Renal cortical epithelial cell (primary cell): ENCODE results near the gene GLB1L. TPM values are rescaled to one million over a fixed set of nuclear protein-coding genes. Genes with fewer than 3 reads are reported as not detected.
"Not testable (repeated sequence)": the region's sequence is repeated elsewhere in the genome, so short reads cannot be mapped to it uniquely, and the experiment has no call there.

Experiments
- DNase-seq: peaks from one replicate; pipeline ENCODE4 v3.0.0-alpha.2; 2011; ENCODE audit warnings: low read depth
- total RNA-seq: library from RNA; depleted of rRNA; stranded (reverse); fragments of >200 nt; gene quantifications from 2 replicates; pipeline ENCODE4 v1.2.3, GENCODE V29; 2014

Gene GLB1L
- total RNA-seq, 1 donor from 2014 or later, result 9.8 TPM

DNA sequence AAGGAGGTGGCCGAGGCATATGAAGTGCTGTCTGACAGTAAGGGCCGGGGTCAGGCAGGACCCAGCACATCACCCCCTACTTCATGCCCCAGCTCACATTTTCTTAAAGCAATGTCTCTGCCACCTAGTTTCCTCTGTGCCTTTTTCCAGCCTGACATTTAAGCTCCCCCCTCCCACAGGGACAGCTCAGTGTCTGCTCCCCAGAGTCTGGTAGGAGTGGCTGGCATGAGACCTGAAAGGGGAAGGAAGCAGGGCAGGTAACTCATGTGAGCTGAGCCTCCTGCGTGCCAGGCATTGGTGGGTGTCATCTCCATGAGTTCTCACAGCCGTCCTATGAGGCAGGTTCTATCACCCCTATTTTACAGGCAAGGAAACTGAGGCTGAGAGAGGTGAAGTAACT is 35.4 kb upstream of the GLB1L start:
- DNase-seq, result no peak

GRCh38 chr2:219279916-219280516 is 34.8 kb upstream of the GLB1L start:
- DNase-seq, result no peak

DNA sequence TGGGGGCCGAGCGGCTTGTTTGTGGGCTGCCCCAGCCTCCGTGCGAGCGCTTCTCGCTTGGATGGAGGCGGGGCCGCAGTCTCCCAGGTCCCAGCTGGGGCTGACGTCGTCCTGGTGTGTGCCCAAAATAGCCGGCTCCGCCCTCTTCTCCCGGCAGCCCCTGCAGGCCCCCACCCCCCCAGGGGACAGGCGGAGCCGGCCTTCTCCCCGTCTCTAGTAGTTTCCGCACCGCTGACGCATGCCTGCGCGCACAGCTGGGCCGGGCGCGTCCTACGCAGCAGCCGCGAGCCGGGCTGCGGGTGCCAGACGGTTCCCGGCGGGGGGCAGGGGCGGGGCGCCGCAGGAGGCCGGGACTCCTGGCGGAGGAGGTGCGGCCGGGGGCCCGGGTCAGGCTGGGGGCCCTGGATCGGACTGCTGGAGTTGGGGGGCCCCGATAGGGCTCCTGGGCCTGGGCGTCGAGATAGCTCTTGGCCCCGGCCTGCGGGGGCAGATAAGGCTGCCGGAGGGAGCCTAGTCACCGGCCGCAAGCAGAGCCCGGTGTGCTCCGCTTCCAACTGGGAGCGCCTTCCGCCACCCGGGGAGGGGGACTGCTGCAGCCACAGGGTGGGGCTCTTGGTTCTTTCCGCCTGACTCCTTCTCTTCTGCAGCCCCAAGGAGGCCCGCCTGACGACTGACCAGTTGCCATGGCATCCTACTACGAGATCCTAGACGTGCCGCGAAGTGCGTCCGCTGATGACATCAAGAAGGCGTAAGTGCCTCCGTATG is 34.1 kb upstream of the GLB1L start, which contains the start of gene DNAJB2:
Gene DNAJB2 (plus strand): TSS at position 216 of the 765 bp plus-strand sequence. CDS start 468 bp downstream, at position 684.
- DNase-seq, result peak; percentile 96

GRCh38 chr2:219278655-219279150 is 33.5 kb upstream of the GLB1L start:
- peak; percentile 23 for DNase-seq

DNA sequence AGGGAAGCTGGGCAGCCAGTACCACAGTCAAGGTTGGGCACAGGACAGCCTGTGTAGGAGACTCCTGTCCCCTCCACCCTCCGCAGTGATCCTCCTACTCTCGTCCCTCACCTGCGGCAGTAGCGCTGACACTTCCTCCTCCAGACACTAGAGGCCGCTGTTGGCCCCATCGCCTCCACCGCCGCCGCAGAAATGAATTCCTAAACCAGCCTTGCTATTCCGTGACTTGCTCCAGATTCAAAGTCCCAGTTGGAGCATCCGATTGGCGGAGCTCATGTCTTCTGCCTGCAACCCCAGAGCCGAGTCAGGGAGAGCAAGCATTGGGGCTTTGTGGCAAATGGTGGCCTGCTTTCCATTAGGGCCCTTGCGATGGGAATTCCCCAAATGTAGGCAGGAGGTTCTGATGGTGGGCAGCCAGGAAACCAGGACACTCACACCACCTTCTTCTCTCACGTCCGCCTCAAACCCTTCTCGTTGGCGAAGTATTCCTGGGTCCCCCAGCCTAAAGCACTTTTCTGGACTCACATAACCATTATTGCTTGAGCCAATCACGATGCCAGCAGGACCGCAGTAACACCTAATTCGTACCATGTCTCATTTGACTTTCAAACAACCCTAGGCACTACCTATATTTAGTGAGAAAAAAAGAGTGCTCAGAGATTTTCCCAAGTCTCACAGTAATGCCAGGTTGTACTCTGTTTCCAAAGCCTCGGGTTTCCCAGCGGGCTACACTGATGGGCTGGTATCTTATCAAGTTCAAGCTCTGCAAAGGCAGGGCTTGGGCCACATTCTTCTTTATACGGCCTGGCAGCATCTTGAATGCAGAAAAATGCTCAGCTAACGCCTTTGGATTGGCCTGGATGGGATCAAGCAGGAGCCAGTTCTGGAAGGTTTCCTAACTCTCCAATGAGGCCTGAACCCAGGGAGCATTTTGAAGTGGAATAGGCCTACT is 32.7 kb upstream of the GLB1L start:
- DNase-seq, result peak; percentile 56

- peak; percentile 92 for DNase-seq
These were observed 29.2 kb upstream of the GLB1L start for GRCh38 chr2:219274361-219274921.

GRCh38 chr2:219273937-219274336 is 28.7 kb upstream of the GLB1L start:
- peak; percentile 85 for DNase-seq

DNA sequence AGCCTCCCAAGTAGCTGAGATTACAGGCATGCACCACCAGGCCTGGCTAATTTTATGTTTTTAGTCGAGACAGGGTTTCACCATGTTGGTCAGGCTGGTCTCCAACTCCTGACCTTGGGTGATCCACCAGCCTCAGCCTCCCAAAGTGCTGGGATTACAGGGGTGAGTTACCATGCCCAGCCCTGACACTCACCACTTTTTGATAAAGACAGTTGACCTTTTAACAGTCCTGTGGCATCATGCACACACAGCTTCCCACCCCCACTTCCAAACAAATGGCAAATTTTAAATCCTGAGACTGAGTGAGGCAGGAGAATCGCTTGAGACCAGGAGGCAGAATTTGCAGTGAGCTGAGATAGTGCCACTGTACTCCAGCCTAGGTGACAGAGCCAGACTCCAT is 27.8 kb upstream of the GLB1L start:
- DNase-seq, result peak; percentile 55

DNA sequence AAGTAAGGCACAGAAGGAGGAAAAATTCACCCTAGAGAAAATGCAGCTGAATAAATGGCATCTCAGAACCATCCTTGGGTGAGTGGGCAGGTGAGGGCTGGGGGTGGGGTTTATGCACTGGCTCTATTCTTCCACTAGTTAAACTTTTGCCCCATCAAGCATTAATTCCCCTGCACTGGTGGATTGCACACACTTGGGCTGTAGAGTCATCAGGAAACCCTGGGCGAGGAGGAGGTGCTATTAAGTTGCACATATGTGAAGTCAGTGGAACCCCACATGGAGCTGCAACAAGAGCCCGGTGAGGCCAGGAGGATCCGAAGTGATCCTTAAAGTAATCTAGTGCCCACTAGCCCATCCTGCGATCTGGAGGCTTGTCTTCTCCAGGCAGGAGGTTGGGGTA is 27.1 kb upstream of the GLB1L start:
- DNase-seq, result peak; percentile 79

DNA sequence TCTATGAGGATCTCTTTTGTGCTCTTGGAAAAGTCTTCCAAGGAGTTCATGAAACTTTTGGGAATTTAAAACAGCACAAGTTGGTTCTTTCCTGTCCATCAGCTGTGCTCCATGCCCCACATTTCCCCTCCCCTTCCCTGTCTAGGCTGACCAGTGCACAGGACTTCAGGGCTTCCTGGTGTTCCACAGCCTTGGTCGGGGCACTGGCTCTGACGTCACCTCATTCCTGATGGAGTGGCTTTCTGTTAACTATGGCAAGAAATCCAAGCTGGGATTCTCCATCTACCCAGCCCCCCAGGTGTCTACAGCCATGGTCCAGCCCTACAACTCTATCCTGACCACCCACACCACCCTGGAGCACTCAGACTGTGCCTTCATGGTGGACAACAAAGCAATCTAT is 25.8 kb upstream of the GLB1L start:
- no peak for DNase-seq

- DNase-seq, result no peak
These were observed 24.8 kb upstream of the GLB1L start for GRCh38 chr2:219270055-219270372.

DNA sequence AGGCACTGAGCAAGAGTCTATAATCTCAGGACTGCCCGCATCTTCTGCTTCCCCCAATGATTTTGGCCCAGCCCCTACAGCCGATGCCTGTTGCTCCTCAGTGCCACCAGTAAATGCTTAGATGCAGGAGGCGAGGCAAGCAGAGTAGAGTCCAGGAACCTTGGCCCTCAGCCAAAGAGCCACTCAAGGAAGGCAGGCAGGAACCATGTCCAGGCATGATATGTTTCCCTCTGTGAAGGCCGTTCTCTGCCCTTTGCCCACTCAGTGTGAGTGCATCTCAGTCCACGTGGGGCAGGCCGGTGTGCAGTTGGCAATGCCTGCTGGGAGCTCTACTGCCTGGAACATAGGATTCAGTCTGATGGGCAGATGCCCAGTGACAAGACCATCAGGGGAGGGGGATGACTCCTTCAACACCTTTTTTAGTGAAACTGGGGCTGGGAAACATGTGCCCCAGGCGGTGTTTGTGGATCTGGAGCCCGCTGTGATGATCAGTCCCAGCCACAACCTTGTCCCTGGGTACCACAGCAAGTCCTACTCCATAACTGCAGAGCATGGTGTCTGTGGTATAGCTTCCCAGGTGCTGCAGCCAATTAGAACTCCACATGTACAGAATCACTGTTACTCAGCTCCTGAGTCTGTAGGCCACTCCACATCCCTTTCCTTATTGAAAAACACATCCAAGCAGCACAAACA is 24.3 kb upstream of the GLB1L start:
- peak; percentile 77 for DNase-seq

DNA sequence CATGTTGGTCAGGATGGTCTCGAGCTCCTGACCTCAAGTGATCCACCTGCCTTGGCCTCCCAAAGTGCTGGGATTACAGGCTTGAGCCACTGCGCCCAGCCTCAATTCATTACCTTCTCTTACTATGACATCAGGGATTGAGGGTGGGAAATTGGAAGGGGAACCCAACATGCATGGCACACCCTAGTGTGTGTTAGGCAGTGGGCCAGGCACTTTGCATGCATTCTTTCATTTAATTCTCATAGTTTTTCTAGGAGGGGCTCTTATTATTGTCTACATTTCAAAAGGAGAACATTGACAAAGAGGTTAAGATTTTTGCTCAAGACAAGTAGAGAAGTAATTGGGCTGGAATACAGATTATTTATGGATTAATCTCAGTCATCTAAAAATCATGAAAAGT is 23.1 kb upstream of the GLB1L start:
- no peak for DNase-seq

GRCh38 chr2:219266886-219267285 is 21.6 kb upstream of the GLB1L start:
- DNase-seq, result no peak

DNA sequence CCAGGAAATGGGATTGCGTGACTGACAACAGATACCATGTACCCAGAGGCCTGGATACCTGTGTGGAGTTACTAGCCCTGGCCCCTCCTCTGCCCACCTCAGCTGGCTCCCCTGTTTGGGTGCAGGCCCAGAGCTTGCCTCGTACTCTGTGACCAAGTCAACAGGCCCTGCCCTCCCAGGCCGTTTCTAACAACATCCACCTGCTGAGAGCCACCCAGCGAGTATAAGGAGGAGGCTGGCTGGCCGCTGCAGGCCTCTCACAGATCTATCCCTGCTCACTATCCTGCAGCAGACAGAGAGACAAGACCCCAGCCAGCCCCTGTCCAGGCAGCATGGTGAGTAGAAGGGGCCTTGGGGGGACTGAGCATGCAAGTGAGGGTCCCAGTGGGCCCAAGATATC is 21.0 kb upstream of the GLB1L start:
- no peak for DNase-seq

DNA sequence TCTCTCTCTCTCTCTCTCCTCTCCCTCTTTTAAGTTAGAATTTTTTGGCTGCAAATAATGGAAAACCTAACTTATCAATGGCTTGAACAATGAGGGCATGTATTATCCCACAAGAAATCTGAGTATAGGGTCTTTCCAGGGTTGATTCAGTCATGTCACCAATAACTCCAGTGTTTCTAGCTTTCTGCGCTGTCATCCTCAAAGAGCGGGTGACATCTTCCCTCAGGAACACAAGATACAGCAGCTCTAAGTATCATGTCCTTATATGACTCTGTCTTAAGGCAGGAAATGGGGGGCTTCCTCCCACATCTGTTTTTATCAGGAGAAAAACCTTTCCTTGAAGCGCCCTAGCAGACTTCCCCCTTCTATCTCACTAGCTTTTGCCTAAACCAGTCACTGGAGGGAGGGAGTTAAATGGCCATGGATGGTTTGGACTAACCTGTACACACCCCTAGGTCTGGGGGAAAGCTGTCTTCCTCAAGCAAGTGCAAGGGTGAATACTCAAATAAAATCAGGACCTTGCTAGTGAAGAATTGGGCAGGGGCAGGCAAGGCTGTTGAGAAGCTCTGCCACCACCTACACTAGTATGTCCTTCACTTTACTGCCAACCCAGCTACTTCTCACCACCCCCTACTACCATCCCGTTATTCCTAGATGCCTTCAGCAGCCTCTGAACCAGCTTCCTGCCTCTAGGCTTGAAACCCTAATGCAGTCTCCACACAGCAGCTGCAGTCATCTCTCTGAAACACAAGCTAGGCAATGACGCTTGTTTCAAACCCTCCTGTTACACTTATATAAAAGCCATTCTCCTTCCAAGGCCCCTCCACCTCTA is 16.0 kb upstream of the GLB1L start:
- no peak for DNase-seq

DNA sequence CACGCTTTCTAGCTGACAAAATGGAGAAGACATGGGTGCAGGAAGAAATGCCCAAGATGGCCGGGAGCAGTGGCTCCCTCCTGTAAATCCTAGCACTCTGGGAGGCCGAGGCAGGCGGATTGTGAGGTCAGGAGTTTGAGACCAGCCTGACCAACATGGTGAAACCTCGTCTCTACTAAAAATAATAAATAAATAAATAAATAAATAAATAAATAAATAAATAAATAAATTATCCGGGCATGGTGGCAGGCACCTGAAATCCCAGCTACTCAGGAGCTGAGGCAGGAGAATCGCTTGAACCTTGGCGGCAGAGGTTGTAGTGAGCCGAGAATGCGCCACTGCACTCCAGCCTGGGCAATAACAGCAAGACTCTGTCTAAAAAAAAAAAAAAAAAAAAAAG is 13.7 kb upstream of the GLB1L start:
- not testable (repeated sequence) for DNase-seq

DNA sequence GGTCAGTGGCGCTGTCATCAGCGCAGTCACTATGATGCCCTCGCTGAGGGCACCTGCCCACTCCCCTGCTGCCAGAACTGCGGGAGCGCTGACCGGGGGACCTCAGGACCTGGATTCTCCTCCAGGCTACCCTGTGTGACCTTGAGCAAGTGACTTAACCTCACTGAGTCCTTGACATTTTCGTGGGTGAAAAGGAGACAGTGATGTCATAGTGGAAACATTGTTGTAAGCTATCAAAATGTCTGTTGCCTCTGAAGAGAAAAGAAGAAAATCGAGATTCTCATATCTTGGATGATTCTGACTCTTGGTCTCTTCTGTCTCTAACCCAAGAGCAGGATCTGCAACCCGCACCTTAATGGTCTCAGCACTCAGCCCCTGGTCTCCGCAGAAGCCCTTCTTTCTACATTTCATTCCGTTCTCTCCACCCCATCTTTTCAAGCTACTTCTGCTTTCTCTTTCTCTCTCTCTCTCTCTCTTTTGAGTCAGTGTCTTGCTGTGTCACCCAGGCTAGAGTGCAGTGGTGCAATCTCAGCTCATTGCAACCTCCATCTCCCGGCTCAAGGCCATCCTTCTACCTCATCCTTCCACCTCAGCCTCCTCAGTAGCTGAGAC is 9.5 kb upstream of the GLB1L start:
- DNase-seq, result no peak

GRCh38 chr2:219253753-219254589 is 8.7 kb upstream of the GLB1L start, which contains the start of gene TUBA4A:
Gene TUBA4A, minus strand, starts transcription at chr2:219253918. Its CDS starts 60 bp downstream, at chr2:219253858.
- no peak for DNase-seq
